ENCODE measurements around the gene SDK1. TPM values are rescaled to one million over a fixed set of nuclear protein-coding genes. Genes with fewer than 3 reads are reported as not detected.
"Not testable (repeated sequence)": the region's sequence is repeated elsewhere in the genome, so short reads cannot be mapped to it uniquely, and the experiment has no call there.

Gene SDK1
- total and polyA plus RNA-seq, 4 experiments from 2014 or later = 0.06 to 0.26 TPM; not detected in 2

GRCh38 chr7:3573151-3573550, 272.1 kb downstream of the SDK1 start:
- POLR2A ChIA-PET (ENCODE audit: partially characterized antibody) = no interaction called here
- no peak overlapping the region for H3K4me3 Mint-ChIP-seq
- no peaks in the 10 kb centered on the region for H3K27me3 ChIP-seq (ENCODE audit: insufficient read depth, low read length)
- no peak for DNase-seq
- H3K4me3 ChIP-seq (ENCODE audit: low read length in 2 of 2) = no peak overlapping the region
- H3K9me3 ChIP-seq (ENCODE audit: control insufficient read depth in 1 of 2, low read length in 2 of 2) = peaks cover 0 to 6% of the 10 kb centered on the region in 2 donors
- H3K27me3 Mint-ChIP-seq = peaks cover 3 to 14% of the 10 kb centered on the region in 2 donors
- no peak overlapping the region for H3K27ac Mint-ChIP-seq
- intact Hi-C loops (cut with micrococcal nuclease) = no loop called here
- no peaks in the 10 kb centered on the region for H3K4me1 Mint-ChIP-seq
- H3K36me3 Mint-ChIP-seq = no peaks in the 10 kb centered on the region
- CTCF ChIA-PET (ENCODE audit: partially characterized antibody) = no interaction called here
- no peaks in the 10 kb centered on the region for H3K36me3 ChIP-seq (ENCODE audit: insufficient read depth, low read length)
- peaks cover 3 to 18% (median 11%) of the 10 kb centered on the region in 8 donors for H3K9me3 Mint-ChIP-seq
- no peaks in the 10 kb centered on the region for H3K4me1 ChIP-seq (ENCODE audit: insufficient read depth, low read length)
- H3K27ac ChIP-seq (ENCODE audit: low read depth, low read length) = no peak overlapping the region

DNA sequence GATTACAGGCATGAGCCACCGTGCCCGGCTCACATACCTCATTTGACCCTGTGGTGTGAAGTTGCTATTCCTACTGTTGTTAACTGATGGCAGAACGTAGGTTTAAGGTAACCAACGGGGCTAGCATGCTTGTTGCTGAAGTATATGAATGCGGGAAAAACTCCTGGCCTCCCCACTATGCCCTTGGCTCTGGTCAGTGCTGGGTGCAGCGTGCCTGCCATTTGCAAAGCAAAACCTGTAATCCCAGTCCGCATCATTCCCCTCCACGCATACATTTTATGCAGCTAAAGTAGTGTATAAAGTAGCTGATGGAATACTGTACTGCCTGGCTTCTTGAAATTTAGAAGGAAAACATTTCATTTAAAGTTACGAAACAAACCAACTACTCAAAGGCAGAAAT, 273.3 kb downstream of the SDK1 start:
- H3K27me3 ChIP-seq (ENCODE audit: insufficient read depth, low read length) = no peaks in the 10 kb centered on the region
- intact Hi-C loops (cut with micrococcal nuclease) = no loop called here
- no peaks in the 10 kb centered on the region for H3K36me3 Mint-ChIP-seq
- H3K27ac Mint-ChIP-seq = no peak overlapping the region
- H3K9me3 ChIP-seq (ENCODE audit: control insufficient read depth in 1 of 2, low read length in 2 of 2) = peaks cover 0 to 6% of the 10 kb centered on the region in 2 donors
- H3K27me3 Mint-ChIP-seq = peaks cover 3 to 11% of the 10 kb centered on the region in 2 donors
- no peaks in the 10 kb centered on the region for H3K4me1 Mint-ChIP-seq
- no peaks in the 10 kb centered on the region for H3K36me3 ChIP-seq (ENCODE audit: insufficient read depth, low read length)
- no peak overlapping the region for H3K4me3 ChIP-seq (ENCODE audit: low read length in 2 of 2)
- H3K9me3 Mint-ChIP-seq = peaks cover 3 to 26% (median 21%) of the 10 kb centered on the region in 8 donors
- CTCF ChIA-PET (ENCODE audit: partially characterized antibody) = no interaction called here
- POLR2A ChIA-PET (ENCODE audit: partially characterized antibody) = no interaction called here
- no peaks in the 10 kb centered on the region for H3K4me1 ChIP-seq (ENCODE audit: insufficient read depth, low read length)
- no peak for DNase-seq
- no peak overlapping the region for H3K4me3 Mint-ChIP-seq
- no peak overlapping the region for H3K27ac ChIP-seq (ENCODE audit: low read depth, low read length)

DNA sequence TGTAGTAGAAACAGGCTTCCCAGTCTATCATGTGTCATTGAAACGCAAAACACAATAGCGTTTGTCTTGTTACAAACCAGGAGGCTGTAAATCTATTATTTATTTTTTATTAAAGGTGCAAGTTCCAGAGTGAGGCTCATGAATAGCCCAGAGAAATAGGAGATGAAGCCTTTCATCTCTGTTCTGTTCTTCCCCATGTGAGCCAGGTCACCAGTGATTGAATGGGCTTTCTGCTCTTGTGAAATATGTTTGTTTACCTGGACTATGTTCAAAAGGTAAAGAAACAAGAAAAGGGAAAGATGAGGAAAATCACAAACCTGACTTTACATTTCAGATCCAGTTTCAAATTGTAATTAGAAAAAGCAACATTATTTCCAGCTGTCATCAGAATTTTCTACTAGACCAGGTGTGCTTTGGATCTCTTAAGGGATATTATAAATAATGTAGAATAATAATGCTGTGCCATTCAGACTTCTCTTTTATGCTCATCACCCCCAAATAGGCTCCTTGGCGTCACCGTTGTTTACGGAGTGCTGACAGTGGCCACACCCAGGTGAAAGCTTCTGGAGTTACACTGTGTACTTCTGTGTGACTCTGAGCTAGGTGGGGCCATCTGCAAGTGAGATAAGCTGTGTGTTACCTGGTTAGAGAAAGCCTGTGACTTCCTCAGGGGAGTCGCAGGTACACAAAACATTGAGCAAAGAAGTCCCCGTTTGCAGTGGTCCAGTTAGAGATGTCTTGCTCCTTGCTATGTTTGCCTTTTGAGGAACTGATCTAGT, 274.9 kb downstream of the SDK1 start:
- Histone ChIP-seq H3K27me3 (ENCODE audit: insufficient read depth, low read length) (no peaks in the 10 kb centered on the region), H3K4me1 (ENCODE audit: insufficient read depth, low read length) (no peaks in the 10 kb centered on the region), H3K9me3 (ENCODE audit: control insufficient read depth in 1 of 2, low read length in 2 of 2) (peaks cover 0 to 6% of the 10 kb centered on the region in 2 donors), H3K27ac (ENCODE audit: low read depth, low read length) (no peak overlapping the region), H3K36me3 (ENCODE audit: insufficient read depth, low read length) (no peaks in the 10 kb centered on the region), H3K4me3 (ENCODE audit: low read length in 2 of 2) (no peak overlapping the region)
- peaks cover 3 to 11% of the 10 kb centered on the region in 2 donors for H3K27me3 Mint-ChIP-seq
- DNase-seq = no peak
- POLR2A ChIA-PET (ENCODE audit: partially characterized antibody) = no interaction called here
- H3K36me3 Mint-ChIP-seq = no peaks in the 10 kb centered on the region
- intact Hi-C loops (cut with micrococcal nuclease) = no loop called here
- H3K9me3 Mint-ChIP-seq = peaks cover 3 to 26% (median 21%) of the 10 kb centered on the region in 8 donors
- H3K27ac Mint-ChIP-seq = no peak overlapping the region
- H3K4me3 Mint-ChIP-seq = no peak overlapping the region
- CTCF ChIA-PET (ENCODE audit: partially characterized antibody) = no interaction called here
- no peaks in the 10 kb centered on the region for H3K4me1 Mint-ChIP-seq

DNA sequence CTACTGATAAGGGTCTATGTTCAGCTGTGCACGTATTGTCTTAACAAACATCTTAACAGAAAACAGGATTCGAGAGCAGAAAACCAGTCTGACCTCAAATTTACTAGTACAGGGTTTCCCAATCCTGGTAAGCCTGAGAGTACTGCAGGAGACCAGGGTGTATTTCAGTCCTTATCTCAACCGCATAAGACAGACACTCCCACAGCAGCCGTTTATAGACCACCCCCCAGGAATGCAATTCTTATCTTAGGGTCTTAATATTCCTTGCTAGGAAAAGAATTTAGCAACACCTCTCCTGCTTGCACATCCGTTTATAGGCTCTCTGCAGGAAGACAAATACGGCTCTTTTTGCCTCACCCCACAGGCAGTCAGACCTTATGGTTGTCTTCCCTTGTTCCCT, 277.3 kb downstream of the SDK1 start:
- peaks cover 1 to 7% of the 10 kb centered on the region in 2 donors for H3K27me3 Mint-ChIP-seq
- ChIA-PET POLR2A (ENCODE audit: partially characterized antibody) (no interaction called here), CTCF (ENCODE audit: partially characterized antibody) (no interaction called here)
- Histone ChIP-seq H3K27ac (ENCODE audit: low read depth, low read length) (no peak overlapping the region), H3K36me3 (ENCODE audit: insufficient read depth, low read length) (no peaks in the 10 kb centered on the region), H3K9me3 (ENCODE audit: control insufficient read depth in 1 of 2, low read length in 2 of 2) (peaks cover 0 to 6% of the 10 kb centered on the region in 2 donors), H3K4me3 (ENCODE audit: low read length in 2 of 2) (no peak overlapping the region), H3K27me3 (ENCODE audit: insufficient read depth, low read length) (no peaks in the 10 kb centered on the region), H3K4me1 (ENCODE audit: insufficient read depth, low read length) (no peaks in the 10 kb centered on the region)
- no peaks in the 10 kb centered on the region for H3K36me3 Mint-ChIP-seq
- H3K4me3 Mint-ChIP-seq = no peak overlapping the region
- peaks cover 3 to 26% (median 21%) of the 10 kb centered on the region in 8 donors for H3K9me3 Mint-ChIP-seq
- no peak overlapping the region for H3K27ac Mint-ChIP-seq
- intact Hi-C loops (cut with micrococcal nuclease) = no loop called here
- DNase-seq = no peak
- H3K4me1 Mint-ChIP-seq = no peaks in the 10 kb centered on the region

- no peaks in the 10 kb centered on the region for H3K36me3 Mint-ChIP-seq
- no peaks in the 10 kb centered on the region for H3K36me3 ChIP-seq (ENCODE audit: insufficient read depth, low read length)
- H3K4me1 ChIP-seq (ENCODE audit: insufficient read depth, low read length) = no peaks in the 10 kb centered on the region
- peaks cover 0 to 6% of the 10 kb centered on the region in 2 donors for H3K9me3 ChIP-seq (ENCODE audit: control insufficient read depth in 1 of 2, low read length in 2 of 2)
- CTCF ChIA-PET (ENCODE audit: partially characterized antibody) = no interaction called here
- peaks cover 3 to 26% (median 21%) of the 10 kb centered on the region in 8 donors for H3K9me3 Mint-ChIP-seq
- POLR2A ChIA-PET (ENCODE audit: partially characterized antibody) = no interaction called here
- no peak overlapping the region for H3K4me3 Mint-ChIP-seq
- peaks cover 0 to 5% of the 10 kb centered on the region in 2 donors for H3K27me3 Mint-ChIP-seq
- no peak overlapping the region for H3K27ac ChIP-seq (ENCODE audit: low read depth, low read length)
- H3K4me3 ChIP-seq (ENCODE audit: low read length in 2 of 2) = no peak overlapping the region
- DNase-seq = no peak
- intact Hi-C loops (cut with micrococcal nuclease) = no loop called here
- H3K27ac Mint-ChIP-seq = no peak overlapping the region
- no peaks in the 10 kb centered on the region for H3K27me3 ChIP-seq (ENCODE audit: insufficient read depth, low read length)
- H3K4me1 Mint-ChIP-seq = no peaks in the 10 kb centered on the region
Measured at GRCh38 chr7:3579638-3580219, 278.7 kb downstream of the SDK1 start.

DNA sequence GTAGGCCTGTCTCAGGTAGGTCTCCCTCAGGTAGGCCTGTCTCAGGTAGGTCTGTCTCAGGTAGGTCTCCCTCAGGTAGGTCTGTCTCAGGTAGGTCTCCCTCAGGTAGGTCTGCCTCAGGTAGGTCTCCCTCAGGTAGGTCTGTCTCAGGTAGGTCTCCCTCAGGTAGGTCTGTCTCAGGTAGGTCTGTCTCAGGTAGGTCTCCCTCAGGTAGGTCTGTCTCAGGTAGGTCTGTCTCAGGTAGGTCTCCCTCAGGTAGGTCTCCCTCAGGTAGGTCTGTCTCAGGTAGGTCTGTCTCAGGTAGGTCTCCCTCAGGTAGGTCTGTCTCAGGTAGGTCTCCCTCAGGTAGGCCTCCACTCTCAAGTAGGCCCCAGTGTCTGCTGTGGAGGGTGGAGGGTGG, 281.1 kb downstream of the SDK1 start:
- H3K4me3 Mint-ChIP-seq; H3K4me1 ChIP-seq (ENCODE audit: insufficient read depth, low read length); H3K4me3 ChIP-seq (ENCODE audit: low read length in 2 of 2); DNase-seq; H3K36me3 ChIP-seq (ENCODE audit: insufficient read depth, low read length); H3K4me1 Mint-ChIP-seq; POLR2A ChIA-PET (ENCODE audit: partially characterized antibody); H3K27me3 ChIP-seq (ENCODE audit: insufficient read depth, low read length); CTCF ChIA-PET (ENCODE audit: partially characterized antibody); H3K27me3 Mint-ChIP-seq; H3K27ac ChIP-seq (ENCODE audit: low read depth, low read length); H3K36me3 Mint-ChIP-seq; intact Hi-C loops (cut with micrococcal nuclease); H3K9me3 ChIP-seq (ENCODE audit: control insufficient read depth in 1 of 2, low read length in 2 of 2); H3K27ac Mint-ChIP-seq: not testable (repeated sequence)
- peaks cover 3 to 21% (median 17%) of the 10 kb centered on the region in 8 donors for H3K9me3 Mint-ChIP-seq

DNA sequence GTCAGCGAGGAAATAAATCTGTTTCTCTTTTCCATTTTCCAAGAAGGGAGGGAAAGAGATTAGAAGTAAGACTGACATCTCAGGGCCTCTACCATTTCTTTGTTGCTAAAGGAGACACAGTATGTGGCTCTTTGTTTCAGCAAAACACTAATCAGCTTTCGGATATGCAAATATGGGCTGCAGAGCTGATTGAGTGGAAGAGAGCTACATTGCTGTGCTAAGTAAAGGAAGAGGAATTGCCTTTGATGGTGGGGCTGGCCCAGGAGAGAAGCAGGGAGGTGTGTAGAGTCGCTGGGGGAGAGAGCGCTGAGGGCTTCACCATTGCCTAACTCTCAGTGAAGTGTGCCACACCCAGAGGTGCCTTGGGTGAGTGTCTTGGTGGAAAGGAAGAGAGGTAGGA, 284.8 kb downstream of the SDK1 start:
- Histone ChIP-seq H3K4me3 (ENCODE audit: low read length in 2 of 2) (no peak overlapping the region), H3K9me3 (ENCODE audit: control insufficient read depth in 1 of 2, low read length in 2 of 2) (no peaks in the 10 kb centered on the region), H3K27ac (ENCODE audit: low read depth, low read length) (no peak overlapping the region), H3K27me3 (ENCODE audit: insufficient read depth, low read length) (no peaks in the 10 kb centered on the region), H3K4me1 (ENCODE audit: insufficient read depth, low read length) (no peaks in the 10 kb centered on the region), H3K36me3 (ENCODE audit: insufficient read depth, low read length) (no peaks in the 10 kb centered on the region)
- Mint-ChIP-seq H3K4me1 (peaks cover 0 to 4% (median under 1%) of the 10 kb centered on the region in 4 donors), H3K4me3 (no peak overlapping the region), H3K9me3 (no peaks in the 10 kb centered on the region), H3K27me3 (no peaks in the 10 kb centered on the region), H3K27ac (no peak overlapping the region), H3K36me3 (no peaks in the 10 kb centered on the region)
- intact Hi-C loops (cut with micrococcal nuclease) = no loop called here
- CTCF ChIA-PET (ENCODE audit: partially characterized antibody) = no interaction called here
- DNase-seq = no peak
- POLR2A ChIA-PET (ENCODE audit: partially characterized antibody) = no interaction called here

Measured in CD4-positive, alpha-beta memory T cell (primary cell).